Measurements from ENCODE around the gene VPS4B. TPM values are rescaled to one million over a fixed set of nuclear protein-coding genes. Genes with fewer than 3 reads are reported as not detected.

The VPS4B gene
- total and polyA plus RNA-seq, 2 of the 8 experiments (the other 6 are each of a cell fraction or from before 2014, with no cell fraction given): 7.2 to 45.3 TPM

DNA sequence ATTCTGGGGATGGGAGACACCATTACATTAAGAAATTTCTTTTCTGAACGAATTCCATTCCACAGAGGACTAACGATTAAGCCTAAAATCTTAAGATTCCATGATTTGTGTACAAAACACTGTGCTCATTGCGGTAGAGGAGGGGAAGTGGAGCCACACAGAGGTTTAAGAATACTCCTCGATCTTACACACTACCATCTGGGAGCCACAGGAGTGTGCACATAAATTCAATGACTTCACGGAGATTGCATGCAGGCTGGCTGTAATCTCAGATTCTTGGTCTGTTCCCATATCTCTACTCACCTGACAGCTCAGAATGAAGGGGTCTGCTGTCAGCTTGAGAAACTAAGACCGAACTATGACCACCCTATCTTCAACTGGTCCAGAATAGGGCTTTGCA, 762 bp downstream of the VPS4B start:
- FAIRE-seq: no peak
- no peak for TF ChIP-seq SP1 (IDR thresholded peaks at IDR 0.05; ENCODE audit: low read depth, low read length)
- TF ChIP-seq PHF8 (conservative IDR thresholded peaks at IDR 0.05; ENCODE audit: low read depth, low read length): no peak
- peak; percentile 22 for TF ChIP-seq SAP30 (IDR thresholded peaks at IDR 0.05; ENCODE audit: insufficient read depth, insufficient replicate concordance, low read length)
- no peak for TF ChIP-seq GTF2F1 (IDR thresholded peaks at IDR 0.05; ENCODE audit: borderline replicate concordance, low read depth, low read length)
- no peak for TF ChIP-seq SRF (IDR thresholded peaks at IDR 0.05; ENCODE audit: low read depth, low read length)
- no peak for TF ChIP-seq EZH2 (IDR thresholded peaks at IDR 0.05; ENCODE audit: low read depth, low read length, severe bottlenecking)
- peaks cover 13 to 52% of the 10 kb centered on the region in 2 experiments for H3K79me2 ChIP-seq (ENCODE audit: control insufficient read depth in 1 of 2, insufficient read depth in 2 of 2, low read length in 2 of 2)
- no peak overlapping the region for H3K27ac ChIP-seq (ENCODE audit: low read depth, low read length)
- peaks cover 10% of the 10 kb centered on the region; the same call in 1 of the 2 replicates for H3K79me1 ChIP-seq (ENCODE audit: low read depth, low read length)
- H3K4me3 ChIP-seq (ENCODE audit: extremely low read depth in 1 of 4, insufficient read depth in 2 of 4, low read depth in 3 of 4, low read length in 4 of 4): peak overlapping the region; percentile 83 to 98 (median 91)
- no peak overlapping the region for H3K18ac ChIP-seq (ENCODE audit: extremely low read depth, low read length)
- H2BK120ac ChIP-seq (replicated peaks; ENCODE audit: low read depth, low read length): no peak overlapping the region
- peaks cover 3 to 10% of the 10 kb centered on the region in 2 experiments for H4K20me1 ChIP-seq (replicated peaks in 1 of 2; ENCODE audit: control insufficient read depth in 1 of 2, insufficient read depth in 2 of 2, low read length in 2 of 2)
- no peak overlapping the region for H4K91ac ChIP-seq (replicated peaks; ENCODE audit: insufficient read length, low read length)
- peaks cover 0 to 4% (median 0%) of the 10 kb centered on the region in 4 experiments; a peak in 5 of 8 replicates for H3K36me3 ChIP-seq (ENCODE audit: control insufficient read depth in 2 of 4, insufficient read depth in 4 of 4, low read length in 3 of 4)
- peaks cover 0 to 3% (median 0%) of the 10 kb centered on the region in 4 experiments; a peak in 1 of 7 replicates for H3K4me1 ChIP-seq (replicated peaks in 1 of 4; ENCODE audit: control insufficient read depth in 3 of 4, insufficient read depth in 4 of 4, low read length in 3 of 4)
- peaks cover 9% of the 10 kb centered on the region for H3K23me2 ChIP-seq (ENCODE audit: low read depth, low read length)
- peak overlapping the region; percentile 39 to 98 (median 91) for H3K9ac ChIP-seq (replicated peaks in 1 of 4; ENCODE audit: extremely low read depth in 1 of 4, low read depth in 3 of 4, low read length in 3 of 4)
- no peak overlapping the region for H2BK5ac ChIP-seq (ENCODE audit: low read depth, low read length)
- no peak for DNase-seq (ENCODE audit: low read depth in 1 of 2, low spot score in 2 of 2)
- no peak overlapping the region for H2BK12ac ChIP-seq (ENCODE audit: low read depth, low read length)
- 26% methylated on average over 6 of the region's 6 CpGs; no CpG with 5 or more reads in 1 of the 2 experiments for WGBS, 2 experiments (ENCODE audit: extremely low coverage in 1 of 2, insufficient coverage in 1 of 2, insufficient read length in 1 of 2, insufficient replicate concordance in 2 of 2, low coverage in 1 of 2, low lambda C conversion rate in 2 of 2, missing lambda C conversion rate in 1 of 2)
- H2AFZ ChIP-seq (ENCODE audit: low read length): no peak overlapping the region
- ChIA-PET CTCF (ENCODE audit: partially characterized antibody) (interaction anchor here (0.9 to 2.5 kb wide), 3 partner anchors 11 to 838 kb away, joined by 4 to 8 read pairs (median 5); no protein-coding TSS in a partner anchor), POLR2A (ENCODE audit: partially characterized antibody) (interaction anchor here (0.7 to 2.4 kb wide), 9 partner anchors 8 to 899 kb away, joined by 3 to 21 read pairs (median 4); partner anchors contain the start of genes KDSR and ZCCHC2)
- no peak overlapping the region for H2AK5ac ChIP-seq (ENCODE audit: low read depth, low read length)
- no peak overlapping the region for H4K5ac ChIP-seq (ENCODE audit: insufficient read length, low read depth, low read length)
- H3K4me2 ChIP-seq (ENCODE audit: insufficient read depth in 1 of 2, low read depth in 2 of 2, low read length in 2 of 2): peak overlapping the region; percentile 83 to 87
- H2BK20ac ChIP-seq (ENCODE audit: low read length): no peak overlapping the region
- no peak overlapping the region for H3K56ac ChIP-seq (replicated peaks; ENCODE audit: insufficient read length, low read depth, low read length)
- H3K9me3 ChIP-seq (ENCODE audit: insufficient read depth in 2 of 2, low read depth in 1 of 2, low read length in 1 of 2): no peaks in the 10 kb centered on the region
- H3K27me3 ChIP-seq (replicated peaks in 1 of 4; ENCODE audit: control insufficient read depth in 3 of 4, extremely low read depth in 1 of 4, insufficient read depth in 3 of 4, low read length in 3 of 4): no peaks in the 10 kb centered on the region
- no peak overlapping the region for H3K14ac ChIP-seq (ENCODE audit: insufficient read length)
- H4K8ac ChIP-seq (ENCODE audit: extremely low read depth, insufficient read depth, low read length): no peak overlapping the region
- no peak overlapping the region for H3K23ac ChIP-seq (ENCODE audit: insufficient read length)
- H3K4ac ChIP-seq (replicated peaks; ENCODE audit: insufficient read length, low read depth, low read length): no peak overlapping the region
- H2BK15ac ChIP-seq (ENCODE audit: low read length): no peak overlapping the region

All from H1 (cell line).